NOMO-1 treated with dmso at 0.1 percent for 144 hours (cell line): ENCODE results near the gene MYO5B.
"Not testable (repeated sequence)": the region's sequence is repeated elsewhere in the genome, so short reads cannot be mapped to it uniquely, and the experiment has no call there.

ENCODE experiments used
- DNase-seq: peaks from one replicate; lab custom pipeline; 2025; ENCODE audit not compliant: unreplicated experiment; lab: John Stamatoyannopoulos, UW

The MYO5B gene

GRCh38 chr18:50194631-50195532 is at the start of gene MYO5B:
MYO5B (minus strand) TSS chr18:50195147; CDS start chr18:50194793, 354 bp downstream.
- DNase-seq: no peak

- DNase-seq: not testable (repeated sequence)
Observed at GRCh38 chr18:50241768-50242167, 46.8 kb upstream of the MYO5B start.

GRCh38 chr18:50240080-50240563 is 45.2 kb upstream of the MYO5B start:
- DNase-seq: no peak

GRCh38 chr18:50232419-50232818 is 37.5 kb upstream of the MYO5B start:
- no peak for DNase-seq

- DNase-seq: no peak
Observed at GRCh38 chr18:50231621-50232020, 36.7 kb upstream of the MYO5B start.

- DNase-seq: not testable (repeated sequence)
Observed at GRCh38 chr18:50220249-50220648, 25.3 kb upstream of the MYO5B start.

GRCh38 chr18:50218432-50219197 is 23.7 kb upstream of the MYO5B start:
- no peak for DNase-seq

GRCh38 chr18:50209311-50209710 is 14.4 kb upstream of the MYO5B start:
- no peak for DNase-seq

- no peak for DNase-seq
Observed at GRCh38 chr18:50207722-50208121, 12.8 kb upstream of the MYO5B start.

GRCh38 chr18:50203801-50204604 is 9.1 kb upstream of the MYO5B start:
- no peak for DNase-seq

GRCh38 chr18:50201476-50202018 is 6.6 kb upstream of the MYO5B start:
- no peak for DNase-seq

GRCh38 chr18:50199921-50200320 is 5.0 kb upstream of the MYO5B start:
- DNase-seq: no peak

- no peak for DNase-seq
Observed at GRCh38 chr18:50199346-50199855, 4.5 kb upstream of the MYO5B start.

- no peak for DNase-seq
Observed at GRCh38 chr18:50196261-50196660, 1.3 kb upstream of the MYO5B start.

- DNase-seq: no peak
Observed at GRCh38 chr18:50195689-50196088, 742 bp upstream of the MYO5B start.

- DNase-seq: no peak
Observed at GRCh38 chr18:50193796-50194630, 934 bp downstream of the MYO5B start.

GRCh38 chr18:50192995-50193795 is 1.8 kb downstream of the MYO5B start:
- no peak for DNase-seq

GRCh38 chr18:50190926-50191325 is 4.0 kb downstream of the MYO5B start:
- DNase-seq: no peak

- no peak for DNase-seq
Observed at GRCh38 chr18:50190236-50190635, 4.7 kb downstream of the MYO5B start.
